Measurements from ENCODE around the gene LBR.

- TF ChIP-seq CTCF (IDR thresholded peaks at IDR 0.05) (no peak), POLR2AphosphoS5 (IDR thresholded peaks at IDR 0.05) (no peak), EP300 (IDR thresholded peaks at IDR 0.05) (no peak), POLR2A (IDR thresholded peaks at IDR 0.05) (no peak)
Observed at GRCh38 chr1:225460021-225460736, 32.3 kb upstream of the LBR start.

Data from suprapubic skin (tissue), 4 donors.